Right cardiac atrium (tissue), 5 donors: ENCODE data around the gene FAM177A1. TPM values are rescaled to one million over a fixed set of nuclear protein-coding genes. Genes with fewer than 3 reads are reported as not detected.

ENCODE experiments used
- ATAC-seq, 2 donors: fragments of 200-7000 bp; cut with Tn5 transposase; one replicate each; pipeline versions ENCODE4 v1.8.0 to v1.9.1; 2020; ENCODE audit warnings: moderate library complexity in 2 of 2, mild to moderate bottlenecking in 1 of 2
- DNase-seq, 3 donors: peaks; one replicate each; pipeline ENCODE4 v3.0.0-alpha.2; 2020
- H3K27ac ChIP-seq: one replicate; pipeline ENCODE4 v1.5.1; 2013; ENCODE audit warnings: mild to moderate bottlenecking, low read length, control low read depth, moderate library complexity
- H3K27me3 ChIP-seq: one replicate; pipeline ENCODE4 v1.6.1; 2013; ENCODE audit not compliant: control insufficient read depth, insufficient read depth
- H3K4me1 ChIP-seq: one replicate; pipeline ENCODE4 v1.6.1; 2013; ENCODE audit warnings: low read length; ENCODE audit not compliant: control insufficient read depth, insufficient read depth
- H3K4me3 ChIP-seq: one replicate; pipeline ENCODE4 v1.5.1; 2013; ENCODE audit warnings: low read length, control low read depth
- H3K9me3 ChIP-seq: one replicate; pipeline ENCODE4 v1.6.1; 2013; ENCODE audit warnings: low read length; ENCODE audit not compliant: control insufficient read depth
- WGBS: extraction: QIAGEN DNeasy Blood & Tissue Kit; methylation state at CpG from one replicate; pipeline ENCODE4 v1.1.7; 2013; 5-methylcytosine and 5-hydroxymethylcytosine counted together
- intact Hi-C, 4 donors: fragments of 100-400 bp; cut with DNase I; formaldehyde crosslinking; loops; one replicate each; pipeline versions ENCODE4 v1.11.0 to v1.14.0; 2022 to 2023
- polyA plus RNA-seq: library from polyadenylated mRNA; stranded (reverse); fragments of 200-250 nt; gene quantifications from one replicate; pipeline ENCODE4 v1.2.3, GENCODE V29; 2013
- total RNA-seq, 4 donors: library from RNA; stranded (reverse); fragmentation: NEBNext Ultra II Directional; extraction: Animal tissue kit (Norgen Biotek cat#: 25700); gene quantifications; one replicate each; pipeline ENCODE4 v1.2.1, GENCODE V29; 2021
- donor health status: healthy with polysubstance abuse.
- donor health status: DM: no; HTN: yes; CAD: no.
- donor health status: DM: no; HTN: no; CAD: no.
- donor health status: DM: no; HTN: yes; CAD: no; lungs with severe emphysema.
- donor health status: DM: yes; HTN: yes; CAD: no.

FAM177A1 gene
- total and polyA plus RNA-seq, 5 donors: 54.1 to 86.2 (median 55.2) TPM

GRCh38 chr14:35124127-35124526, 78.1 kb downstream of the FAM177A1 start:
- Histone ChIP-seq H3K27me3 (no peaks in the 10 kb centered on the region), H3K9me3 (no peaks in the 10 kb centered on the region), H3K4me3 (no peak overlapping the region), H3K27ac (no peak overlapping the region), H3K4me1 (no peaks in the 10 kb centered on the region)
- DNase-seq (no peak), ATAC-seq (no peak)
- intact Hi-C loops: loop anchor here in 1 of 4 donors (10.0 kb wide), 1 partner anchor 291 kb away; no protein-coding TSS in a partner anchor
- WGBS: 98% methylated on average over 1 of the region's 1 CpG

Other genes with a start within 250 kb of the FAM177A1 start
- 10 to 100 TPM in 1 of 4 donors, 1 to 10 TPM in 3; 5.7 to 11.5 (median 7.4) TPM for gene BAZ1A, start 170.9 kb upstream of the FAM177A1 start, total RNA-seq
- 5.0 TPM for gene BAZ1A, start 170.9 kb upstream of the FAM177A1 start, polyA plus RNA-seq
- 10 to 100 TPM; 31.1 to 34.1 (median 33.0) TPM for gene SRP54, start 63.3 kb upstream of the FAM177A1 start, total RNA-seq
- 34.1 TPM for gene SRP54, start 63.3 kb upstream of the FAM177A1 start, polyA plus RNA-seq
- gene PPP2R3C, start 75.7 kb downstream of the FAM177A1 start, total RNA-seq: 10 to 100 TPM; 22.6 to 29.5 (median 28.3) TPM
- 23.1 TPM for gene PPP2R3C, start 75.7 kb downstream of the FAM177A1 start, polyA plus RNA-seq
- 10 to 100 TPM; 13.8 to 19.6 (median 17.9) TPM for gene PRORP, start 76.3 kb downstream of the FAM177A1 start, total RNA-seq
- 14.0 TPM for gene PRORP, start 76.3 kb downstream of the FAM177A1 start, polyA plus RNA-seq
- 100 to 1,000 TPM; 149 to 175 (median 163) TPM for gene PSMA6, start 246.1 kb downstream of the FAM177A1 start, total RNA-seq
- 193 TPM for gene PSMA6, start 246.1 kb downstream of the FAM177A1 start, polyA plus RNA-seq